RWPE1 (cell line): ENCODE measurements around the gene OR7C1.
"Not testable (repeated sequence)": the region's sequence is repeated elsewhere in the genome, so short reads cannot be mapped to it uniquely, and the experiment has no call there.

ENCODE experiments used
- CTCF ChIA-PET: fragments of 350-600 bp; sonication (Branson Sonifier 250); formaldehyde crosslinking; extraction: SDS; loops from one replicate; lab custom pipeline; 2021; lab: Yijun Ruan, JAX
- POLR2A ChIA-PET: fragments of 400-600 bp; formaldehyde crosslinking; extraction: SDS; loops from one replicate; lab custom pipeline; 2020; ENCODE audit warnings: antibody characterized with exemption; ENCODE audit not compliant: low non-redundant PET; lab: Yijun Ruan, JAX
- DNase-seq: peaks from one replicate; pipeline ENCODE4 v3.0.0; 2012; ENCODE audit warnings: low spot score
- H3K27ac ChIP-seq: fragments of 450-650 bp; 2 replicates; pipeline ENCODE4 v1.5.1; 2017
- TF ChIP-seq, protein P1 (sequence below): fragments of 450-650 bp; conservative IDR thresholded peaks from 2 replicates; pipeline ENCODE4 v1.5.1; 2017; ENCODE audit warnings: low read depth, mild to moderate bottlenecking

Gene OR7C1

DNA sequence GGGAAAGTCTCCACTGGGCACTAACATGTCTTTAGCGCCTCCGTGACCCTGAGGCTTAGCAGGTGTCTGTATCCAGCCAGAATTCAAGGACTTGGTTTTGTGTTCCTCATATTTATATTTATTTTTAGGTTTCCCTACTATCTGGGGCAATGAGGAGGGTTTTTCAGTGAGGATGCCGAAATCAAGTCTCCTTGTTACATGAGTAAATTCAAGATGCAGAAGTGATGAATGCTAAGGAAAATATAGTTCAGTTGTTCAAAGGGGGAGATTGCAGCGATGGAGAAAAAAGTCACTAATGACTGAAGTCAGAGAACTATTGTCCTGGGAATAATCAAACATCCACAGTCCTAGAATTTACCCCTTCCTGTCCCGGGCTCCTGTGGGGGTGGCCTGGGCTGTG lies 55.8 kb downstream of the OR7C1 start:
- POLR2A ChIA-PET, result no interaction called here
- TF ChIP-seq, protein P1, sequence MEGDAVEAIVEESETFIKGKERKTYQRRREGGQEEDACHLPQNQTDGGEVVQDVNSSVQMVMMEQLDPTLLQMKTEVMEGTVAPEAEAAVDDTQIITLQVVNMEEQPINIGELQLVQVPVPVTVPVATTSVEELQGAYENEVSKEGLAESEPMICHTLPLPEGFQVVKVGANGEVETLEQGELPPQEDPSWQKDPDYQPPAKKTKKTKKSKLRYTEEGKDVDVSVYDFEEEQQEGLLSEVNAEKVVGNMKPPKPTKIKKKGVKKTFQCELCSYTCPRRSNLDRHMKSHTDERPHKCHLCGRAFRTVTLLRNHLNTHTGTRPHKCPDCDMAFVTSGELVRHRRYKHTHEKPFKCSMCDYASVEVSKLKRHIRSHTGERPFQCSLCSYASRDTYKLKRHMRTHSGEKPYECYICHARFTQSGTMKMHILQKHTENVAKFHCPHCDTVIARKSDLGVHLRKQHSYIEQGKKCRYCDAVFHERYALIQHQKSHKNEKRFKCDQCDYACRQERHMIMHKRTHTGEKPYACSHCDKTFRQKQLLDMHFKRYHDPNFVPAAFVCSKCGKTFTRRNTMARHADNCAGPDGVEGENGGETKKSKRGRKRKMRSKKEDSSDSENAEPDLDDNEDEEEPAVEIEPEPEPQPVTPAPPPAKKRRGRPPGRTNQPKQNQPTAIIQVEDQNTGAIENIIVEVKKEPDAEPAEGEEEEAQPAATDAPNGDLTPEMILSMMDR, result no peak
- DNase-seq, result no peak
- H3K27ac ChIP-seq, result no peak overlapping the region
- CTCF ChIA-PET, result interaction anchor here (0.8 to 1.0 kb wide), 2 partner anchors 8 to 87 kb away, joined by 4 read pairs; no protein-coding TSS in a partner anchor

DNA sequence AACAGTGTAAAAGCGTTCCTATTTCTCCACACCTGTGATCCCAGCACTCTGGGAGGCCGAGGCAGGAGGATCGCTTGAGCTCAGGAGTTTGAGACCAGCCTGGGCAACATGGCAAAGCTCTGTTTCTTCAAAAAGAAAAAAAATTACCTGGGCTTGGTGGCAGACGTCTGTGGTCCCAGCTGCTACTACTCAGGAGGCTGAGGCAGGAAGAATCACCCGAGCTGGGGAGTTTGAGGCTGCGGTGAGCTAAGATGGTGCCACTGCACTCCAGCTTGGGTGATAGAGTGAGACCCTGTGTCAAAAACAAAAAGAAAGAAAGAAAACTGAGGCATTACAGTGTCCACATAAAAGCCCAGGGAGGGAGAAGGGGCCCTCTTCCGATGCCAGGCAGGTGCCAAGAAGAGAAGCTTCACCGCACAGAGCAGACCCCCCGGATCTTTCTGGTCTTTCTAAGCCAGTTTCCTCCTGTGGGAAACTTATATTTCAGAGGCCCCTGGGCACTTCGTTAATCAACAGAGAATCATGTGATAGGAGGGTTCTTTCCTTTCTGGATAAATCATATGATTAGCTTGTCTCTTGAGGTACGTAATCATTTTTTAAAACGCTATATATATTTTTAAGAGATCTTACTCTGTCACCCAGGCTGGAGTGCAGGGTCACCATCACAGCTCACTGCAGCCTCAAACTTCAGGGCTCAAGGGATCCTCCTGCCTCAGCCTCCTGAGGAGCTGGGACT lies 56.7 kb downstream of the OR7C1 start, which contains the start of gene ADGRE2:
Gene ADGRE2 (minus strand): TSS at position 451 of the 736 bp plus-strand sequence. CDS start 1,804 bp downstream, outside the sequence.
- DNase-seq, result not testable (repeated sequence)
- ChIA-PET CTCF (interaction anchor here (0.5 to 1.0 kb wide), 4 partner anchors 9 to 472 kb away, joined by 3 to 5 read pairs (median 4); no protein-coding TSS in a partner anchor), POLR2A (interaction anchor here (0.5 to 0.7 kb wide), 2 partner anchors 29 to 242 kb away, joined by 4 to 5 read pairs; no protein-coding TSS in a partner anchor)
- H3K27ac ChIP-seq, result peak within 1 kb of the TSS; percentile 78

DNA sequence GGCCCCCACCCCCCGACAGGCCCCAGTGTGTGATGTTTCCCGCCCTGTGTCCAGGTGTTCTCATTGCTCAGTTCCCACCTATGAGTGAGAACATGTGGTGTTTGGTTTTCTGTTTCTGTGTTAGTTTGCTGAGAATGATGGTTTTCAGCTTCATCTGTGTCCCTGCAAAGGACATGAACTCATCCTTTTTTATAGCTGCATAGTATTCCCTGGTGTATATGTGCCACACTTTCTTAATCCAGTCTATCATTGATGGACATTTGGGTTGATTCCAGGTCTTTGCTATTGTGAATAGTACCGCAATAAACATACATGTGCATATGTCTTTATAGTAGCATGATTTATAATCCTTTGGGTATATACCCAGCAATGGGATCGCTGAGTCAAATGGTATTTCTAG lies 57.3 kb downstream of the OR7C1 start:
- DNase-seq, result not testable (repeated sequence)
- peak overlapping the region; percentile 78 for H3K27ac ChIP-seq
- ChIA-PET POLR2A (interaction anchor here (0.5 kb wide), 1 partner anchor 242 kb away, joined by 5 read pairs; no protein-coding TSS in a partner anchor), CTCF (interaction anchor here (0.6 to 0.9 kb wide), 2 partner anchors 9 to 12 kb away, joined by 5 read pairs; no protein-coding TSS in a partner anchor)

DNA sequence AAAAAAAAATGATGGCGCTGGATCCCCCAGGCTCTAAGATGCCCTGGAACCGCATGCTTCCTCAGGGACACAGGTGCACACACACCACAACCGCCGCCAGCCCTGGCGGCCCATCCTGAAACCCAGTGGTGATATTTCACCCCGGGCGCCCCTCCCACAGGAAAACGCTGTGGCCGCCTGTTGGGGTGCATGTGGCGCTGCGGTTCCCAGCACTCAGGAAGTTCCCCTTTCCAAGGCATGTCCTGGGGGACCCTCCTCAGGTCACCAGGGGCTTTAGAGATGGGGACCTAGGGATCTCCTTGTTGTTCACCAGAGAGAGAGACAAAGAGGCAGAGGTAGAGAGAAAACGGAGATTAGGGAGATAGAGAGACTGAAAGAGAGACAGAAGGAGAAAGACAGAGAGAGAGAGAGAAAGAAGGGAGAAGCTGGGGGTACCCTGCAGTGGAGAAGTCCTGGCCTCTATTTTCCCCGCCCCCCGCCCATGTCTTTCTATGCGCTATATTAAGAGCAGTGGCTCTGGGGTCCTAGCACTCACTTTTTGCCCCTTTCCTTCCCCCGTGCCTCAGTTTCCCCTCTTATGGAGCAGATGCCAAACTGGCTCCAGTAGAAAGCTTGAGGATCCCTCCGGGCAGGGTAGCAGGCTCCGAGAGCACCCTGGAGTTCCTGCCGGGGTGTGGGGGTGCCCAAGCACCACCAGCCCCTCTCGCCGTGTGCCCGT lies 59.0 kb downstream of the OR7C1 start:
- TF ChIP-seq, protein P1, result no peak
- CTCF ChIA-PET, result interaction anchor here (0.6 kb wide), 2 partner anchors 14 to 47 kb away, joined by 3 to 4 read pairs; no protein-coding TSS in a partner anchor
- no peak for DNase-seq
- peak overlapping the region; percentile 78 for H3K27ac ChIP-seq
- POLR2A ChIA-PET, result no interaction called here

DNA sequence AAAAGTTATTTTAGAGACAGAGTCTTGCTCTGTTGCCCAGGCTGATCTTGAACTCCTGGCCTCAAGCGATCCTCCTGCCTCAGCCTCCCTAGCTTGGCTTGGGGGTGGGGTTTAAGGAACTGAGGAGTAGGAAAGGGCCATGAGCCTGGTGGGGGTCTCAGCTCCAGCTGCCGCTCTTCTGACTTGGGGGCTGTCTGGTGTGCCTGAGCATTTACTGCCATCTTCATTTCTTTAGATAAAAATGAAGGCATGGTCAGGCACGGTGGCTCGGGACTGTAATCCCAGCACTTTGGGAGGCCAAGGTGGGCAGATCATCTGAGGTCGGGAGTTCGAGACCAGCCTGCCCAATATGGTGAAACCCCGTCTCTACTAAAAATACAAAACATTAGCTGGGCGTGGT lies 59.7 kb downstream of the OR7C1 start:
- H3K27ac ChIP-seq, DNase-seq, POLR2A ChIA-PET: not testable (repeated sequence)
- CTCF ChIA-PET, result interaction anchor here (0.6 kb wide), 1 partner anchor 572 kb away, joined by 3 read pairs; no protein-coding TSS in a partner anchor

DNA sequence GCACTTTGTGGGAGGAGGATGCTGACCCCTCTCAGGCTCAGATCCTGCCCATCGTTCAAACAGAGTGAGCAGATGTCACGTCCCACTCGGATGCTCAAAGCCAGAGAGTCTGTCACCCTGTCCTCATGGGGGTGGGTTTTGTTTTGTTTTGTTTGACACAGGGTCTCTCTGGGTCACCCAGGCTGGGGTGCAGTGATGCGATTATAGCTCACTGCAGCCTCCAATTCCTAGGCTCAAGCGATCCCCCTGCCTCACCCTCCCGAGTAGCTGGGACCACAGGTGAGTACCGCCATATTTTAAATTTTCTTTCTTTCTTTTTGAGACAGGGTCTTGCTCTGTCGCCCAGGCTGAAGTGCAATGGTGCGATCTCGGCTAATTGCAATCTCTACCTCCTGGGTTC lies 60.6 kb downstream of the OR7C1 start:
- no peak for DNase-seq
- CTCF ChIA-PET, result interaction anchor here (0.7 to 1.2 kb wide), 2 partner anchors 12 to 150 kb away, joined by 3 read pairs; no protein-coding TSS in a partner anchor
- TF ChIP-seq, protein P1, result no peak
- POLR2A ChIA-PET, result no interaction called here
- H3K27ac ChIP-seq, result no peak overlapping the region

DNA sequence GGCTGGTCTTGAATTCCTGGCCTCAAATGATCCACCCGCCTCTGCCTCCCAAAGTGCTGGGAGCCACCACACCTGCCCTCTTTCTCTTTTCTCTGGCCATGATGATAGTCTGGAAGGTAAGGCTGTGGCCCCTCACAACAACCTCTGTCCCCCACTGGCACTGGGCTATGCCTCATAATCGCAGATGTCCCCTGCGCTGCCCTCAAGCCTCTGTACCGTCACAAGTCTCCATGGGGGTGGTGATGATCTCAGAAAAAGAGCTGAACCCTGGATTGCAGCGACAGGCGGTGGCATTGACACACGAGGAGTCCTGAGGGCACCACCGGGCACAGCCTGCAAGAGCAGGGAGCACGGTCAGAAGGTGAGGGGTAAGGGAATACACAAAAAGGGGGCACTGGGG lies 61.3 kb downstream of the OR7C1 start:
- CTCF ChIA-PET, result interaction anchor here (1.2 kb wide), 1 partner anchor 12 kb away, joined by 3 read pairs; no protein-coding TSS in a partner anchor
- H3K27ac ChIP-seq, DNase-seq, POLR2A ChIA-PET: not testable (repeated sequence)

DNA sequence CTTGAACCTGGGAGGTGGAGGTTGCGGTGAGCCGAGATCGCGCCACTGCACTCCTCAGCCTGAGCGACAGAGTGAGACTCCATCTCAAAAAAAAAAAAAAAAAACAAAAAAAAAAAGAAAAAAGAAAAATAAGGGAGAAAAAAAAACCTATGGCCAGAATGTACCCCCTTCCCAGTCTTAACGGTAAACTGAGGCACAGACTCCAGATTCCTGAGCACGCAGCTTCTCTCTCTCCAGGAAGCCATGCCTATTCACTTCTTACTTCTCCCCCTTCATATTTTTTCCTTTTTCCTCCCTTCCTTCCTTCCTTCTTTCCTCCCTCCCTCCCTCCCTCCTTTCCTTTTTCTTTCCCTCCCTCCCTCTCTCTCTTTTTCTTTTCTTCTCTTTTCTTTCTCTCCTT lies 62.0 kb downstream of the OR7C1 start:
- TF ChIP-seq, protein P1, result no peak
- no peak overlapping the region for H3K27ac ChIP-seq
- ChIA-PET POLR2A (no interaction called here), CTCF (no interaction called here)
- no peak for DNase-seq
